ENCODE data around the gene PWWP2B. TPM values are rescaled to one million over a fixed set of nuclear protein-coding genes. Genes with fewer than 3 reads are reported as not detected.
A peak's percentile ranks its signal among the peaks of the same experiment; 100 is the strongest.

PWWP2B gene
- total and polyA plus RNA-seq, 2 of the 13 experiments (the other 11 are each of a cell fraction or from before 2014, with no cell fraction given): 2.3 to 4.7 TPM

GRCh38 chr10:132364594-132364970 lies 32.4 kb upstream of the PWWP2B start:
- peak; percentile 61 for ATAC-seq
- Histone ChIP-seq H3K4me3 (replicated peaks in 1 of 3; ENCODE audit: insufficient read depth in 1 of 3, low read depth in 2 of 3, low read length in 3 of 3) (no peak overlapping the region), H3K27me3 (ENCODE audit: control insufficient read depth in 1 of 2, insufficient read depth in 2 of 2, low read length in 2 of 2) (no peaks in the 10 kb centered on the region), H3K9me3 (ENCODE audit: low read length) (no peaks in the 10 kb centered on the region), H3K79me2 (ENCODE audit: insufficient read depth, low read length) (no peaks in the 10 kb centered on the region), H3K27ac (ENCODE audit: extremely low read length, insufficient read depth, low read length) (no peak overlapping the region), H3K36me3 (replicated peaks in 1 of 2; ENCODE audit: control insufficient read depth in 1 of 2, insufficient read depth in 2 of 2, low read length in 2 of 2) (no peaks in the 10 kb centered on the region), H4K20me1 (ENCODE audit: insufficient read depth, low read length) (no peaks in the 10 kb centered on the region; the same call in 1 of the 2 replicates), H3K4me2 (ENCODE audit: low read depth, low read length) (no peak overlapping the region), H3K4me1 (ENCODE audit: insufficient read depth, low read length) (no peaks in the 10 kb centered on the region), H3K9ac (ENCODE audit: insufficient read depth, low read depth, low read length) (no peak overlapping the region), H2AFZ (ENCODE audit: low read length) (no peak overlapping the region)
- TF ChIP-seq XBP1 (CRISPR knock-in tag; IDR thresholded peaks at IDR 0.05): no peak
- 0 out of 2 replicates have a peak, but pooled peaks have one; percentile 51 for TF ChIP-seq HNRNPL (IDR thresholded peaks at IDR 0.05; ENCODE audit: low read depth, low read length)
- no peak for TF ChIP-seq ZFP41 (CRISPR knock-in tag; IDR thresholded peaks at IDR 0.05; ENCODE audit: borderline replicate concordance)
- no peak for TF ChIP-seq ARHGAP35 (CRISPR knock-in tag; IDR thresholded peaks at IDR 0.05; ENCODE audit: borderline replicate concordance)
- BruUV-seq (replicated peaks): no TSS peak
- FAIRE-seq: no peak
- WGBS (ENCODE audit: low lambda C conversion rate): 81% methylated on average over 14 of the region's 14 CpGs
- intact Hi-C loops (cut with micrococcal nuclease; ENCODE audit: unreplicated experiment) (no loop called here), in situ Hi-C loops (cut with HindIII; ENCODE audit: extremely low pct_ligation_motif_present, low pct_unique_long_range_greater_than_20kb) (no loop called here)
- ChIA-PET CTCF (ENCODE audit: low intra/inter-chr PET ratio, low total read pairs) (no interaction called here), POLR2A (no interaction called here)
- DNase-seq (ENCODE audit: low spot score): no peak

DNA sequence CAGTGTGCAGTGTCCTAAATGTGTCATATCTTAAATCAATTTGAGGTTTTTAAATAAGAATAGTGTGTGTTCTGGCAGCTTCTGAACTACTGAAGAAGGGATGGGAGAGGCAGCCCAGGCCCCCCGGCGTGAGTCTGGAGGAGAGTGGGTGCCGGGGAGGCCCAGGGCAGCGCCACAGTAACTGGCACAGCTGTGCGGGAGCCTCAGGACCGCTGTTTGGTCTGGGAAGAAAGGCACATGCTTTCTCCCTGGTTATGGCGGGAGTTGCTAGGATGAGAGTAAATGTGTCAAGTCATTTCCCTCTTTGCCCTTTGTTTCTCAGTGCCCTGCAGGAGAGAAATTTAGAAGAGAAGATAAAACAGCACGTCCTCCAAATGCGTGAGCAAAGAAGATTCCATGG lies 31.9 kb upstream of the PWWP2B start:
- TF ChIP-seq, protein P1, sequence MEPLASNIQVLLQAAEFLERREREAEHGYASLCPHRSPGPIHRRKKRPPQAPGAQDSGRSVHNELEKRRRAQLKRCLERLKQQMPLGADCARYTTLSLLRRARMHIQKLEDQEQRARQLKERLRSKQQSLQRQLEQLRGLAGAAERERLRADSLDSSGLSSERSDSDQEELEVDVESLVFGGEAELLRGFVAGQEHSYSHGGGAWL (CRISPR knock-in tag; IDR thresholded peaks at IDR 0.05): no peak
- no peak for TF ChIP-seq SSRP1 (CRISPR knock-in tag; IDR thresholded peaks at IDR 0.05)
- TF ChIP-seq GTF2F1 (IDR thresholded peaks at IDR 0.05; ENCODE audit: low read length): no peak
- no peak for TF ChIP-seq RARA (CRISPR knock-in tag; IDR thresholded peaks at IDR 0.05)
- no peak for TF ChIP-seq NBN (conservative IDR thresholded peaks at IDR 0.05)
- no peak for TF ChIP-seq ASH2L (IDR thresholded peaks at IDR 0.05; ENCODE audit: insufficient read length, low read depth, low read length)
- TF ChIP-seq ZNF512 (CRISPR knock-in tag; IDR thresholded peaks at IDR 0.05): no peak
- TF ChIP-seq, protein P2, sequence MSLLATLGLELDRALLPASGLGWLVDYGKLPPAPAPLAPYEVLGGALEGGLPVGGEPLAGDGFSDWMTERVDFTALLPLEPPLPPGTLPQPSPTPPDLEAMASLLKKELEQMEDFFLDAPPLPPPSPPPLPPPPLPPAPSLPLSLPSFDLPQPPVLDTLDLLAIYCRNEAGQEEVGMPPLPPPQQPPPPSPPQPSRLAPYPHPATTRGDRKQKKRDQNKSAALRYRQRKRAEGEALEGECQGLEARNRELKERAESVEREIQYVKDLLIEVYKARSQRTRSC (CRISPR knock-in tag; IDR thresholded peaks at IDR 0.05; ENCODE audit: low read depth): no peak
- H3K9me3 ChIP-seq (ENCODE audit: low read length): no peaks in the 10 kb centered on the region
- H3K79me2 ChIP-seq (ENCODE audit: insufficient read depth, low read length): no peaks in the 10 kb centered on the region
- no TSS peak for BruUV-seq (replicated peaks)
- POLR2A ChIA-PET: no interaction called here
- FAIRE-seq (no peak), DNase-seq (ENCODE audit: low spot score) (no peak), ATAC-seq (no peak)
- H3K4me3 ChIP-seq (replicated peaks in 1 of 3; ENCODE audit: insufficient read depth in 1 of 3, low read depth in 2 of 3, low read length in 3 of 3): no peak overlapping the region
- in situ Hi-C loops (cut with HindIII; ENCODE audit: extremely low pct_ligation_motif_present, low pct_unique_long_range_greater_than_20kb) (no loop called here), intact Hi-C loops (cut with micrococcal nuclease; ENCODE audit: unreplicated experiment) (no loop called here)
- H3K9ac ChIP-seq (ENCODE audit: insufficient read depth, low read depth, low read length): no peak overlapping the region
- WGBS (ENCODE audit: low lambda C conversion rate): 92% methylated on average over 9 of the region's 9 CpGs
- H4K20me1 ChIP-seq (ENCODE audit: insufficient read depth, low read length): no peaks in the 10 kb centered on the region; the same call in 1 of the 2 replicates
- no peaks in the 10 kb centered on the region for H3K4me1 ChIP-seq (ENCODE audit: insufficient read depth, low read length)
- no peak overlapping the region for H3K27ac ChIP-seq (ENCODE audit: extremely low read length, insufficient read depth, low read length)
- H2AFZ ChIP-seq (ENCODE audit: low read length): no peak overlapping the region
- no peaks in the 10 kb centered on the region for H3K27me3 ChIP-seq (ENCODE audit: control insufficient read depth in 1 of 2, insufficient read depth in 2 of 2, low read length in 2 of 2)
- CTCF ChIA-PET (ENCODE audit: low intra/inter-chr PET ratio, low total read pairs): no interaction called here
- H3K4me2 ChIP-seq (ENCODE audit: low read depth, low read length): no peak overlapping the region
- H3K36me3 ChIP-seq (replicated peaks in 1 of 2; ENCODE audit: control insufficient read depth in 1 of 2, insufficient read depth in 2 of 2, low read length in 2 of 2): no peaks in the 10 kb centered on the region
